ENCODE results near the gene WDR88.
A peak's percentile ranks its signal among the peaks of the same experiment; 100 is the strongest.
"Not testable (repeated sequence)": the region's sequence is repeated elsewhere in the genome, so short reads cannot be mapped to it uniquely, and the experiment has no call there.

The WDR88 gene

DNA sequence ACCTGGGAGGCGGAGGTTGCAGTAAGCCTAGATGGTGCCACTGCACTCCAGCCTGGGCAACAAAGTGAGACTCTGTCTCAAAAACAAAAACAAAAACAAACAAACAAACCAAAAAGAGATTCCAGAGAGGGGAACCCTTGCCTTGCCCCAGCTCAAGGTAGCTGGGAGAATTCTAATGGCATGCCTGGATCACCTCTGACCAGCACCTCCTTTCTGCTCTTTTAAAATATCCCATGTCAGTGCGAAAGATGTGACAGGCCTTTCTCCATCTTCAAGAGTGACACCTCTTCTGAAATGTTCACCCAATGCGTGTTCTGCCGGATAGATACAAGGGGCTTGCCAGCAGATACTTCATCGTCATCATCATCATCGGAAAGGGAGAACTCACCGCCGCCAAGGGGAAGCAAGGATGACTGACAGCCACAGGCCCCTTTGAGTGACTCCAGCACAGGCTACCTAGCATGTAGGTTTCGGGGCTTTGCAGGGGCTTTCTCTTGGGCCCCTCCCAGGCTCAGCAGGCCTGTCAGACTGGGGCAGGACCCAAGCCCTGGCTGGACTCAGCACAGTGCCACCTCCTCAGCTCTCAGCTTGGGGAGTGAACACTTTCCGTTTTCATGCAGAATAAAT is 43.4 kb downstream of the WDR88 start:
- DNase-seq = no peak

DNA sequence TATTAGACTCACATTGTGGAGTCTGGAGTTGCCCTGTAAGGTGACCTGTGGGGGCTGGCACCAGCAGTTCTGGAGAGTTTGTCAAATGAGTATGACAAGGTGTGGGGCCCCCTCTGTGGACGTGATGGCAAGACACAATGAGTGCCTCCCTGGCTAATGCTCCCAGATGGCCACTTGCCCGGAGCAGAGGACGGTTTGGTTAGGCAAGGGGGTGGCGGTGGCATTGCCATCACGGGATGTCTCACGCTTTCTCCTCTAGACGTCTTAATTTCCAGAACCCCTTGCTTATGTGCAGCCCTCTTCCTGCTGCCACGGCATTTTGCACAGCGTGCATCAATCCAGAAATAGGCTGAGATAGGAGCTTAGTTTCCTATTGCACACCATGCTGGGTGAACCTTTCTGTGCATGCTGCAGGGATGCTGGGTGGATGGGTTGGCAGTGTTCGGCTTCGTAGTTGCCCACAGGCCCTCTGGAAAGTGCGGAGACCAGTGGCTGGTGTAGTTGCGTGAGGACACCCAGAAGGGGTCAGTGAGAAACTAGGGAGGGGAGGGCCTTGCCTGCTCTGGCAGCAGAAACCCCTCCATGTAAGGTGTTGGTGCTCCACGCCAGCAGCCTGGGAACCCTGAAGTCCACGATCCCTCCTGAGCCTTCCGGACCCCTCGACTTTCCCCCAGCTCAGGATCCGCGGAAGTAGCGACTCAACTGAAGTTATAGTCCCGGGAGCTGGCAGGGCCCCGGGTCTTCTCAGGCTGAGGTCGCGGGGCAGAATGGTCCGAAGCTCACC is 44.2 kb downstream of the WDR88 start:
- DNase-seq = peak; percentile 19

DNA sequence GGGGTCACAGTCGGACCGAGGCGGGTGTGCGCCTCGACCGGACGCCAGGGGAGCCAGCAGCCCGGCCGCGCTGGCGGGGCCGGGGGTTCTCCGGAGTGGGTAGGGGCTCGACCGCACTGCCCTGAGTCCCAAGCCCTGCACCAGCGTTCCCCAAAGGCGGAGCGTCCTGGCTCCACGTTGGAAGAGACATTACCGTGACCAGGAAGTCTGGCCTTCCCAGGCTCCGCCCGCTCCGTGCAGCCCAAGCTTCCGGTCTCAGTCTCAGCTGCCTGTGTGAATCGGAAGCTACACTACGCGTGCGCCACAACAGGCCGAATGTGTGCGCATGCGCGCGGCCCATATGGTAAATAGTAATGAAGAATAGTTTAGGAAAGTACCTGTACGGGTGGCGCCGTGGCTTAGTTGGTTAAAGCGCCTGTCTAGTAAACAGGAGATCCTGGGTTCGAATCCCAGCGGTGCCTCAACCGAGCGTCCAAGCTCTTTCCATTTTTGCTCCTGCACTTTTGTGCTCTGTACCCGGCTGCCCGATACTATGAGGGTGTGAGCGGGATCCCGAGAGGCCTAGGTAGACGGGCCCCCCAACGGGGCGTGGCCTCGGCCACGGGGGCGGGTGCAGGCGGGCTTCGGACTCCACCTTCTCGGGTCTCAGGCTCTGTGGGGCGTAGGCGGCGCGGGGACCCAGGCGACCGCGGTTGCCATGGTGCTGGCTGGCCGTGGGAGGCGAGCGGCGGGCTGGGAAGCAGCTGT is 44.9 kb downstream of the WDR88 start:
- peak; percentile 97 for DNase-seq

DNA sequence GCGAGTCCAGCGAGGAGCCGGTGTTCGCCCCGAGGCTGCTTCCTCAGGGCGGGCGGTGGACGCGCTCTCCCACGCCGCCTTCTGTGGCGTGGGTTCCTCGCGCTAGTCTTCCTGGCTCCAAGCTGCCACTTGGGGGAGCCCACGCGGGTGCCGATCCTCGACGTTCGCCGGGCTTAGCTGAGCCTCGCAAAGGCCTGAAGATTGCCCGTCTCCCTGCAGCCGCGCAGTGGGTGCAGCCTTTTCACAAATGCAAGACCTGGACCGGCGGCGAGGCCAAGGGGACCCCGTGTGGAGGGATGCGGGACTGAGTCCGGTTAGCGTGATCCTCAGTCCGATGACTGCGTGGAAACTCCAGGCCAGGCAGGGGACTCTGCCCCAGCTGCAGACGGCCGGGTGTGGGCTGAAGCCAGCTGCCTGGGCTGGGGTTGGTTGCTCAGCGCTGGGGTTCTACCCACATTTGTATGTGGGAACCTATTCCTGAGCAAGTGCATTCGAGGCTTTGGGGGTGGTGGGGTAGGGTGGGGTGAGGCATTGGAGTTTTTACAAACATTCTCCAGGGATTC is 45.6 kb downstream of the WDR88 start:
- DNase-seq = peak; percentile 82

DNA sequence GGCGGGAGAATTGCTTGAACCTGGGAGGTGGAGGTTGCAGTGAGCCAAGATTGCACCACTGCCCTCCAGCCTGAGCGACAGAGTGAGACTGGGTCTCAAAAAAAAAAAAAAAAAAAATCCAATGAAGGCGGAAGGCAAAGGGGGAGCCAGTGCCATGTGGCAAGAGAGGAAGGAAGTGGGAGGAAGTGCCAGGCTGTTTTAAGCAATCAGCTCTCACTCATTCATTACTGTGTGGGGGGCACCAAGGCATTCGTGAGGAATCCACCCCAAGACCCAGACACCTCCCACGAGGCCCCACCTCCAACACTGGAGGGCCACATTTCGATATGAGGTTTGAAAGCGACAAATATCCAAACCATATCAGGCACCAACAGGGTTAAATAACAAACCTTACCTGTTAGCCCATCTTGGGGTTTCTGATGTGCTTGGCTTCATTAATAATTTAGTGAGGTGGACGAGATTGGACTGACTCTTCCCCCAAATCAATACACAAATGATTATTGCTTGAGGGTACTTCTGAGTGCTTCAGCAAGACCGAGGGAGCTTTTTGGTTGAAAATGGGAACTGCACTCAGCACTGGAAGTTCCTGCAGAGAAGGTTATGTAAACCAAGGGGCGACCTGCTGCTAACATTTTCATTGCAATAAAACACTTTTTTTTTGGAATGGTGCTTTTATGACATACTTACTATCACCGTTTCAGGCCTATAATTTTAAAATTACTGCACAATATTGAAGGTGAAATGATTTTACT is 54.7 kb downstream of the WDR88 start:
- peak; percentile 35 for DNase-seq

DNA sequence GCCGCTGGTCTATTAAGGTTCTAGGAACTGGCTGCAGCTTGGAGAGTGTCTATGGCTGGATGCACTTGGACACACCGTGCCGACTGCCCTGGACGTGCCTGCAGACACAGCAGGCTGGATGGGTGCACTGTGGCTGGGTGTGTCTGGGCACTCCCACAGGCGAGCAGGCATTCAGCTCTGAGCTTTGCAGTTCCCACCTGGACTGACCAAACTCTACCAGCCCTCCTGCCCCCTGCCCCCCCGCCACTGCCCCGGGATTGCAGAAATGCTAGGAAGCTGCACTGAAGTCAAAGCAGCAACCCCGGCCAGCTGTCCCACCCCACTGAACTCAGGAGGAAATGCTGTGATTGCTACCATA is 55.2 kb downstream of the WDR88 start:
- no peak for DNase-seq

DNA sequence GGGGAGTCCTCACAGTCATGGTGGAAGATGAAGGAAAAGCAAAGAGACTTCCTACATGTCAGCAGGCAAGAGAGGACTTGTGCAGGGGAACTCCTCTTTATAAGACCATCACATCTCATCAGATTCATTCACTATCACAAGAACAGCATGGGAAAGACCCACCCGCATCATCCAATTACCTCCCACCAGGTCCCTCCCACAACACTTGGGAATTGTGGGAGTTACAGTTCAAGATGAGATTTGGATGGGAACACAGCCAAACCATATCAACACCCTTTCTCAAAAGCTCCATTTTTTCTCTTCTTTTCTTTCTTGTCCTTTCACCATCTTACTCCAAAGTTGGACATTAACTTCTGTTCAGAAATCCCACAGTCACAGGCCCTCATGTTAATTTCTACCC is 57.5 kb downstream of the WDR88 start:
- DNase-seq = no peak

DNA sequence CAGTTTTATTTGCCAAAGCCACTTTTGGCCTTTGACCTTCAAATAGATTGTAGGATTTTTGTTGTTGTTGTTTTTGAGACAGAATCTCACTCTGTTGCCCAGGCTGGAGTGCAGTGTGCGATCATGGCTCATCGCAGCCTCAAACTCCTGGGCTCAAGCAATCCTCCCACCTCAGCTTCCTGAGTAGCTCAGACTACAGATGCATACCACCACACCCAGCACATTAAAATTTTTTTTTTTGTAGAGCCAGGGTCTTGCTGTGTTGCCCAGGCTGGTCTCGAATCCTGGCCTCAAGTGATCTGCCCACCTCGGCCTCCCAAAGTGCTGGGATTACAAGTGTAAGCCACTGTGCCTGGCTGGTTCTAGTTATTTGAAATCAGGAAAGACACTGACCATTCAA is 59.2 kb downstream of the WDR88 start:
- DNase-seq = not testable (repeated sequence)

DNA sequence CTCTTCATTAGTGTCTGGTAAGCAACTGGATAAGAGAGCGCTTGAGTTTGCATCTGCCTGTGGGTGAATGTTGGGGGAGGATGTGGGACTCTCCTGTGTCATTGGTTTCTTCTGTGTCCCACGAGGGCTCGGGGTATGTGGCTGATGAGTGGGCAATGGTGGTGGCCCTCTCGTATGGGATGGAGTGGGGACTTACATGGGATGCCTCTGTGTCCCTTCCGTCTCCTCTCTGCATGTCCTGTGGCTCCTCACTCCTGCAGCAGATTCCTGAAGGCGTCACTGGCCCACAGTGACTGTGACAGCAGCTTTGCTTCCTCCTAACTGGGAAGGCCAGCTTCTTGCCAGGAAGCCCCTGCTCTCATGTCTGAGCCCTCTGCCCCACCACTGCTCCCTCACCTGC is 59.6 kb downstream of the WDR88 start:
- DNase-seq = no peak

DNA sequence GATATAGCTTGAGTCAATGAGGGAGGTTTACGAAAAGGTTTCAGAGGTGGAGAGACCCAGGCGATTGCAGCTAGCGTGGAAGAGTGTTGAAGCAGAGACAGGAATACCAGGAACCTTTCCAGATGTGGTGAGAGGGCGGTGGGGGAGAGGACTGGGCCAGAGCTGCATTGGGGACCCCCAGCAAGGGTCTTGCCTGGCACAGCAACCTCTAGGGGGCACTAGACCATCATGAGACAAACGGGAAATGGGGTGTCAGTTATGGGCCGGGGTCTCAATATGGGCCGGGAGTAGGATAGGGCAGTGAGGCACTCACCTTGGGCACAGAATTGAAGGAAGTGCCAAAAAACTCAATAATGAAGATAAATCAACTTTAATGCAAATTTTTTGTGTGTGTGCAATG is 60.1 kb downstream of the WDR88 start:
- no peak for DNase-seq

DNA sequence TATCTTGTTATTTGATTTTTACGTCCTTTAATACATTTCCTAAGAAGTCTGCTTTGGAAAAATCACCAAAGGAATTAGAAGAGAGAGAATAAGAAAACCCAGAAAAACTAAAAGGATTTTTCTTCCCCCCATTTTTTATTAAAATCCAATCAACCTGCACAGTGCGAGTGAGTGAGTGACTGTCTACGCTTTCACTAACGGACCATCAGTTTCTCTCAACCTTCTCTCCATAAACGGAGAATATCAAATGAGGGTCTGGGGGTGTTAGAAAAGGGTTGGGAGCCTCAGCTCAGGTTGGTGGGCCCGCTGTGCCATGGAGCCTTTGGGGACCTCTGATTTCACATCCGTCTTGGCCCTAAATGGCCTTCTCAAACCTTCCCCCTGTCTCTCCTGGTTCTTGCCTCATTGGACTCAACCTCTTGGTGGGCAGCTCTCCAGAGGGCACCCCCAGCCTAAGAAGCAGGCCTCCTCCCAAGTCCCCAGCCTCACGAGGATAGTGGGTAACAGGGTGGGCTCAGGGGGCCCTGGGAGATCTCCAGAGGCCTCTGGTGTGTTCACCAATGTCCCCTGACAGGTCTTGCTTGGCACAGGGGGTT is 61.5 kb downstream of the WDR88 start:
- no peak for DNase-seq

DNA sequence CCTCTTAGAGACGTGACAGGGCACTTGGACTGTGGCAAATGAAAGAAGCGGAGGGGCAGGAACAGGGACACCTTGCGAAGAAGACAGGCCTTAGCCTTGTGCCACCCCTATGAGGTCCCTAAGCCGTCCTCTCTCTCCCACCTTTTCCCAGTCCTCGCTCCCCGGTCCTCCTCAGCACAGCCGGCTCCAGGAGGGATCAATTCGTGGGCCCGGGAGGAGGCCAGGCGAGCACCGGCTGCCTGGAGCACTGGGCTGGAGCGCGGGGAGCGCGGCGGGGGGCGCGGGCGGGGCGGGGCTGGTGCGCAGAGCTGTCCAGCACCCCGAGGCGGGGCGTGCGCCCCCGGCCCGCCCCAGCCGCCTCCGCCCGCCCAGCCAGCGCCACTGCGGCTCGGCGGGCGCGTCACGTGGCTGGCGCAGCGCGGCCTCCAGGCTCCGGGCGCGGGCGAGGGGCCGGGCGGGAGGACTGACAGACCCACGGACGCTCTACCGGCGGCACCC is 62.0 kb downstream of the WDR88 start, which contains the start of gene LRP3:
LRP3 (plus strand) TSS at position 466 of the 498 bp plus-strand sequence. CDS start 456 bp downstream, outside the sequence.
- DNase-seq = peak; percentile 29

DNA sequence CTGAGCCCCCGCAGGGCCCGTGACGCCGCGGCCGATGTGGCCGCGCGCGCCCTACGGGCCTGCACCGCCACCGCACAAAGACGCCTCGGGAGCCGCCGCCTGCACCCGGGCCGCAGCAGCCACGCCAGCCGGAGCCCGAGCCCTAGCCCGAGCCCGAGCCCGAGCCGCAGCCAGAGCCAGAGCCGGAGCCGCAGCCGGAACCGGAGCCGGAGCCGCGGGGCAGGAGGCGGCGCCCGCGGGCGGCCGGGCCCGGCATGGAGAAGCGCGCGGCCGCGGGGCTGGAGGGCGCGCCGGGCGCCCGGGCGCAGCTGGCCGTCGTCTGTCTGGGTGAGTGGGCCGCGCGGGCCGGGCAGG is 62.6 kb downstream of the WDR88 start:
- peak; percentile 38 for DNase-seq

DNA sequence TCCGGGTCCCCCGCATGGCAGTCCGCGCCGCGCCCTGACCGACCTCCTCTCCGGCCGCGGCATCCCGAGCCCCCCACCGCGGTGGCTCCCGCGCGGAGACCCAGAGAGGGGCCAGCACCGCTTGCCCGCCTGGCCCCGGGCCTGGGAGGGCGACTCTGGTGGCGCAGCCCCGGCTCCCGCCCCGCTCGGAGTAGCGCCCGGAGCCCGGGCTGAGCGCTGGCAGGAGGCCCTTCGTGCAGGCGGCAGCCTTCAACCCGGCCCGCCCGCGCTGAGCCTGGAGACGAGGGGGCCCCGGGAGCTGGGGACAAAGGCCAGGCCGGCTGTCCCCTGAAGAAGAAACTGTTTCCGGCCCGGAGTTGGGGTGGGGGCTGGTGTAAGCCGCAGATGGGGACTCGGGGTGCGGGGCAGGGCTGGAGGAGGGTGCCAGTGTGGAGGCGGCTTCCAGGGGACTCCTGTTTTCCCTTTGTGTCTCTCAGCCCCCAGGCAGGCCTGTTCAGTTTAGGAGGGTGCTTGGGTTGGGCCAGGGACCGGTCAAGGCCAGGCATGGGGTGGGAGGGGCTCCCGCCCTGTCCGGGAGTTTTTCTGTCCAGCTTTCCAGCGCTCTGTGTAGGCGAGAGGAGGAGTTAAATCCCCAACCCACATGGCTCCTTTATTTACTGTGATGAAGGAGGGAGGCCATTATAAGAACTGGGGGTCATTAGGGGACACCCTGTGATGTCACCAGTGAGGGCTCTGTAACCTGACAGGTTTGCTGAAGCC is 63.2 kb downstream of the WDR88 start:
- DNase-seq = peak; percentile 20

DNA sequence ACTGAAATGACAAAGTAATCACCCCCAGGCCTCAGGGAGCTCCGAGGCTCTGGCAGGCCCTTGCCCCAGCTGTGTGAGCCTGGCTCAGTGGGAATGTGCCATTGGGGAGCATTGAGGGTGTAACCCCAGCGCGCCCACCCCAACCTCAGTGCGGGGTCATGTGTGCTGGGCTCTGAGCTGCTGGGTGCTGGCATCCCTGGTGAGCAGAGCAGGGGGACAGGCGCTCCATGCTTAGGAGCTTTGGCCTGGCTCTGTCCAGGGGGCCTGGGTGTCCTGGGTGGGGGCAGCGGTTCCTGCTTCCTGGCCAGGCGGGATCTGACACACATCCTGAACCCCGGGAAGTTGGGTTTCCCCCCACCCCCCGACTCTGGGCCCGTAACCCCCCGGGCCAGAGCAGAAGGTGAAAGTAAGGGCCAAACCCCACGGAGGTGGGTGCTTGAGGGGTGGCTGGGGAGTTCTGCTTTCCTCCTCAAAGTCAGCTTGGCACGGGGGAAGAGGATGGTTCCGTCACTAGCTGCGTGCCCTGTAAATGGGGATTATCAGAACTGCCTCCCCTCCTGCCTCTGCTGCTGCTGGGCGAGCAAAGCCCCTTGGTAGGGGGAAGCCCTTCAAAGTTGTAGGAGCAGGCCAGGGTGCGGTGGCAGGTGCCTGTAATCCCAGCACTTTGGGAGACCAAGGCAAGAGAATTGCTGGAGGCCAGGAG is 63.9 kb downstream of the WDR88 start:
- no peak for DNase-seq

DNA sequence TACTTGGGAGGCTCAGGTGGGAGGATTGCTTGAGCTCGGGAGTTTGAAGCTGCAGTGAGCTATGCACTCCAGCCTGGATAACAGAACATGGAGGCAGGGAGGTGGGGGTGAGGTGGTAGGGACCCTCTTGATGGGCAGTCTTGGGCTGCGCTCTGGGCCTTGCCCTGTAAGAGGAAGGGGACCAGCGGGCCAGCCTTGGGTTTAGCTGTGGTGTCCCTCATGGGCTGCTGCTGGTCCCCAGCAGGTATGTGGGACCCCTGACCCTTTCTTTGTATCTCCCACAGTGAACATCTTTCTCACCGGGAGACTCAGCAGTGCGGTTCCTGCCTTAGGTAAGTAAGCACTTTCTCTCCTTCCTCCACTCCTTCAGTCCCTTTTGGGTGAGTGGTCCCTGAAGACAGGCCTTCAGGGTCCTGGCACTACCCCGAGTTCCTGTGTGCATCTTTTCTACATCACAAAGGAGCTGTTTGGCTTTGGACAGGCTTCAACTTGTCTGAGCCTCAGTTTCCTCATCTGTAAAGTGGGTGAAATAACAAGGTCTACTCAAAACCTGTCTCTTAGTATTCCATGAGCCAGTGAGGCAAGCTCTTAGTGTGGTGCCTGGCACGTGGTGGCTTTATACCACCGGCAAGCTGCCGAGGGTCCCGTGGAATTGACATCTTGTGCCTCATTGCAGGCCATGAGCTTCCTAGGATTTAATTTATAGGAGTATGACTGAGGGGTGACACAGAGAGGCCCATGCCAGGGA is 64.7 kb downstream of the WDR88 start:
- DNase-seq = no peak

DNA sequence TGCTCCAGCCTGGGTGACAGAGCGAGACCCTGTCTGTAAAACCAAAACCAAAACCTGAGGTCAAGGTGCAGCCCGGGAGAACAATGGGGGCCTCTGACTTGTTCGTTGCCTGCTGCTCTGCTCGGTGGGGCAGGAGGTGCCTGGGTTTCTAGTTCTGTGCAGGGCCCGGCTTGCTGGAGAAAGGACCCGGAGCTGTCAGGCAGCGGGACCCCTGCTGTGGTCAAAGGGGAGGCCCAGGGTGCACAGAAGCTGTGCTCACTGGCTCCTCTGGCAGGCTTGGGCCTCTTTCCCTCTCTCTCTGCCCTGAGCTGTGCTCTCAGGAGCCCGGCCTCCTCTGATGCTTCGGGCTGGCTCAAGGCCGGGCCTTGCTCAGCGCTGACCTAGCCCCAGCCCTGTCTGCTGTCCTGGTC is 65.7 kb downstream of the WDR88 start:
- DNase-seq = no peak

DNA sequence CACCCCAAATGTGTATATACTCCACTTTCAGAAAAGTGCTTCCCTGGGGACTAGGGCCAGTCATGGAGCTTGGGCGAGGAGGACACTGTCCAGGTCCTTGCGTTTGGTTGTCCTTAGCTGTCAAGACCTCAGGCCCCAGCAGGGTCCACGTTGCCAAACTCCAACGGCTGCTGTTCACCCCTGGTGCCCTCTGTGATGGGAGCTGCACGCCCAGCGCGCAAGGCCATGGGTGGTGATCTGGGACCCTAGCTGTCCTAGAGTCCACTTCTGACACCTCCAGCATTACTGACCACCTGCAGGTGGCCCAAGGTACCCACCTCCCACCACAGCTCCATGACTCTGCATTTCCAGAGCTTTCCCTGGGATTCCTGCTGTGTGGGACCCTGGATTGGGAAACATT is 66.3 kb downstream of the WDR88 start:
- DNase-seq = no peak

DNA sequence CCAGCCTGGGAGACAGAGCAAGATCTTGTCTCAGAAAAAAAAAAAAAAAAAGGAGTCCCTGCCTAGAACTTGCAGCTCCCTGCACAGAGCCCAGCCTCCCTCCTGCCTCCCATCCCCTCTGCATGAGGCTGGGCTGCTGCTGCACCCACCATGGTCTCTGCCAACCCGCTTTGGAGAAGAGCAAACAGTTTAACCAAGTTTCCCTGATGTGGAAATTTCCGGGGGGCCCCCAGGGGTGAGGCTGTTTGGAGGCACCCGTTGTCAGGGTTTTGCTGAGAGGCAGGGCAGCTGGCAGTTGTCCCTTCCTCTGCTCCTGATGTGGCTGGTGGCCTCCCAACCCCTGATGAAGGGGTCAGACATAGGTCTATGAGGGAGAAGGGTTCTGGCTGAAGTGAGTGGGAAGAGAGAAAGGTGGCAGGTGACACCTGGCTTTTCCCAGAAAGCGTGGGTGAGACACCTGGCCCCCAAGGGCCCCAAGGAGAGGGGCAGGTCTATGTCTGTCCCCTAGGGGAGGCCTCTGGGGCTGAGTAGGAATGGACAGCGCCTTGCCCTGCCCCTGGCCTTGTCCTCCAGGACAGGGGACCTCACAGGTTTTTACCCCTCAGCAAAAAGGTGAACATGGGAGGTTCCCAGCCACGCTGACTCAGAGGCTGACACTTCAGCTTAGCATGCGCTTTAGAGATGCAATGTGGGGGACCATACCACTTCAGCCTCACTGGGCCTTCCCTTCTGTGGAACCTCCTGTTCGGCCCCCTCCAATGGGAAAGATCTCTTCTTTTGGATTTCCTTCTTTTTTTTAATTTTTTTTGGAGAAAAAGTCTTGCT is 67.7 kb downstream of the WDR88 start:
- DNase-seq = no peak

Data from suppressor macrophage treated with lipopolysaccharide for 4 hours (primary cell).